Measurements from ENCODE around the gene PIGU. TPM values are rescaled to one million over a fixed set of nuclear protein-coding genes. Genes with fewer than 3 reads are reported as not detected.

PIGU gene
- total and polyA plus RNA-seq, 8 donors, result 0.45 to 21.3 (median 10.3) TPM

GRCh38 chr20:34535857-34536256, 141.0 kb downstream of the PIGU start:
- H3K27me3 ChIP-seq, result no peaks in the 10 kb centered on the region
- TF ChIP-seq EP300 (IDR thresholded peaks at IDR 0.05) (no peak), POLR2AphosphoS5 (IDR thresholded peaks at IDR 0.05) (no peak), POLR2A (IDR thresholded peaks at IDR 0.05) (no peak)
- TF ChIP-seq, protein P1, sequence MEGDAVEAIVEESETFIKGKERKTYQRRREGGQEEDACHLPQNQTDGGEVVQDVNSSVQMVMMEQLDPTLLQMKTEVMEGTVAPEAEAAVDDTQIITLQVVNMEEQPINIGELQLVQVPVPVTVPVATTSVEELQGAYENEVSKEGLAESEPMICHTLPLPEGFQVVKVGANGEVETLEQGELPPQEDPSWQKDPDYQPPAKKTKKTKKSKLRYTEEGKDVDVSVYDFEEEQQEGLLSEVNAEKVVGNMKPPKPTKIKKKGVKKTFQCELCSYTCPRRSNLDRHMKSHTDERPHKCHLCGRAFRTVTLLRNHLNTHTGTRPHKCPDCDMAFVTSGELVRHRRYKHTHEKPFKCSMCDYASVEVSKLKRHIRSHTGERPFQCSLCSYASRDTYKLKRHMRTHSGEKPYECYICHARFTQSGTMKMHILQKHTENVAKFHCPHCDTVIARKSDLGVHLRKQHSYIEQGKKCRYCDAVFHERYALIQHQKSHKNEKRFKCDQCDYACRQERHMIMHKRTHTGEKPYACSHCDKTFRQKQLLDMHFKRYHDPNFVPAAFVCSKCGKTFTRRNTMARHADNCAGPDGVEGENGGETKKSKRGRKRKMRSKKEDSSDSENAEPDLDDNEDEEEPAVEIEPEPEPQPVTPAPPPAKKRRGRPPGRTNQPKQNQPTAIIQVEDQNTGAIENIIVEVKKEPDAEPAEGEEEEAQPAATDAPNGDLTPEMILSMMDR (IDR thresholded peaks at IDR 0.05), result no peak
- intact Hi-C loops (cut with DNase I; ENCODE audit: low total_unique reads), result no loop called here
- peaks cover 50 to 97% (median 93%) of the 10 kb centered on the region in 4 donors for H3K36me3 ChIP-seq
- peaks cover 0 to 26% (median 9%) of the 10 kb centered on the region in 4 donors for H3K4me1 ChIP-seq
- H3K9me3 ChIP-seq, result no peaks in the 10 kb centered on the region
- no peak overlapping the region for H3K27ac ChIP-seq
- DNase-seq, result no peak
- no peak overlapping the region for H3K4me3 ChIP-seq
- WGBS, 5 donors, result 90 to 98% (median 92%) methylated on average over 2 of the region's 2 CpGs

- intact Hi-C loops (cut with DNase I; ENCODE audit: low total_unique reads), result no loop called here
- peaks cover 46 to 97% (median 93%) of the 10 kb centered on the region in 4 donors for H3K36me3 ChIP-seq
- no peak for TF ChIP-seq POLR2AphosphoS5 (IDR thresholded peaks at IDR 0.05)
- TF ChIP-seq, protein P1 (IDR thresholded peaks at IDR 0.05), result no peak
- no peak for TF ChIP-seq POLR2A (IDR thresholded peaks at IDR 0.05)
- no peak for TF ChIP-seq EP300 (IDR thresholded peaks at IDR 0.05)
These were observed 141.5 kb downstream of the PIGU start for GRCh38 chr20:34535301-34535840.

DNA sequence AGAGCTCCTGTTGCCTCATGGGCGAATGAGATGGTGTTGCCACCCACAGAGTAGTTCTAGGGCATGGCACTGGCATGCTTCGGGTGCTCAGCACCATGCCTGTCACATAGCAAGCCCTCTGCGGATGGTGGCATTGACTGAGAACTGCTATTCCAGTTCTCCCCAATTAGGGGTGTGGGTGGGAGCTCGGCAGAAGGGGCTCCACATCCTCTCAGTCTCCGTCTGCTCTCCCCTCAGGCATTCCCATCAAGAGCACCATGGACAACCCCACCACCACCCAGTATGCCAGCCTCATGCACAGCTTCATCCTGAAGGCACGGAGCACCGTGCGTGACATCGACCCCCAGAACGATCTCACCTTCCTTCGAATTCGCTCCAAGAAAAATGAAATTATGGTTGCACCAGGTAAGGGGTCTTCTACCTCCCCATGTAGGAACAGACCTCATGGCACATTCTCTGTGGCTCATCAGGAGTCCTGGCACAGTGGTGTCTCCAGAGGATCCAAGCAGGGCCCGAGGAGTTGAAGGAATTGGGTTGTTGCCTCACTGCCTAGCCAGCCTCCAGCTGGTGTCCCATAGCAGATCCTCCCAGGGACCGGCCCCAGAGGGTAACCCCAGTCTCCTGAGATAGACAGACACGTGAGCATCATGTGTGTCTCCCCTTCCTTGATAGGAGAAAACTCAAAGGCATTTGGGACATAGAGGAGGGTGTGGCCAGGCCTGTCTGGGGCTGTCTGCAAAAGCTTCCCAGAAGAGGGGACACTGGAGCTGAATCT, 142.3 kb downstream of the PIGU start:
- Histone ChIP-seq H3K4me1 (peaks cover 3 to 39% (median 17%) of the 10 kb centered on the region in 4 donors), H3K9me3 (no peaks in the 10 kb centered on the region), H3K4me3 (no peak overlapping the region), H3K27me3 (no peaks in the 10 kb centered on the region), H3K36me3 (peaks cover 45 to 97% (median 93%) of the 10 kb centered on the region in 4 donors), H3K27ac (no peak overlapping the region)
- WGBS, 5 donors, result 95 to 98% (median 96%) methylated on average over 13 to 15 of the region's 15 CpGs
- intact Hi-C loops (cut with DNase I; ENCODE audit: low total_unique reads), result no loop called here
- TF ChIP-seq, protein P1 (IDR thresholded peaks at IDR 0.05), result no peak
- TF ChIP-seq POLR2A (IDR thresholded peaks at IDR 0.05), result no peak
- no peak for TF ChIP-seq POLR2AphosphoS5 (IDR thresholded peaks at IDR 0.05)
- TF ChIP-seq EP300 (IDR thresholded peaks at IDR 0.05), result no peak
- DNase-seq, result no peak

More at GRCh38 chr20:34535301-34535840, 141.5 kb downstream of the PIGU start:
- 90 to 97% (median 94%) methylated on average over 15 of the region's 15 CpGs for WGBS, 5 donors
- Histone ChIP-seq H3K9me3 (no peaks in the 10 kb centered on the region), H3K27ac (no peak overlapping the region), H3K4me1 (peaks cover 0 to 31% (median 12%) of the 10 kb centered on the region in 4 donors), H3K27me3 (no peaks in the 10 kb centered on the region), H3K4me3 (no peak overlapping the region)
- no peak for DNase-seq

DNA sequence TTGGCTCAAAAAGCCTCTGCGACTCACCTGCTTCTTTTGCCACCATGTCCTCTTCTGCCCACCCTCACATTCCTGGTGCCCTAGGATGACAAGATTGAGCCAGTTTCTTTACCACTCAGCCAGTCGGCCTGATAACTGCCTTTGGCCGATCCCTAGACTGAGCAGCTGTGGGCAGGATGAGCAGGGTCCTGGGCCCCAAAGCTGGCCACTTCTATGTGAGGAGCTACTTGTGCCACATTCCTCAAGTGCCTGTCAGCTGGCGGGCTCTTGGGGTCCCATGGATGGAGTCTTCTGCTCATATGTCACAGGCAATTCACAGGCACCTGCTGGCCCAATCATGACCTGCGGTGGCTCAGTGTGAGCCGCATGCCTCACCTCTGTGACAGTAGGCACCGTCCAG, 144.1 kb downstream of the PIGU start:
- no peak for DNase-seq
- H3K4me3 ChIP-seq, result no peak overlapping the region
- H3K27me3 ChIP-seq, result no peaks in the 10 kb centered on the region
- intact Hi-C loops (cut with DNase I; ENCODE audit: low total_unique reads), result no loop called here
- no peaks in the 10 kb centered on the region for H3K9me3 ChIP-seq
- peaks cover 14 to 49% (median 29%) of the 10 kb centered on the region in 4 donors for H3K4me1 ChIP-seq
- peaks cover 47 to 97% (median 96%) of the 10 kb centered on the region in 4 donors for H3K36me3 ChIP-seq
- no peak overlapping the region for H3K27ac ChIP-seq
- WGBS, 5 donors, result 84 to 94% (median 93%) methylated on average over 7 of the region's 7 CpGs
- TF ChIP-seq POLR2A (IDR thresholded peaks at IDR 0.05), result no peak
- TF ChIP-seq EP300 (IDR thresholded peaks at IDR 0.05), result no peak
- TF ChIP-seq, protein P1 (IDR thresholded peaks at IDR 0.05), result no peak
- no peak for TF ChIP-seq POLR2AphosphoS5 (IDR thresholded peaks at IDR 0.05)

All from stomach (tissue), 9 donors.